Head of caudate nucleus (tissue), 42 donors: Measurements from ENCODE around the gene SELENOO.

ENCODE experiments used
- DNase-seq, 42 donors: peaks; one replicate each; pipeline versions ENCODE4 v3.0.0 to v3.0.0-alpha.2; 2020 to 2021; ENCODE audit warnings: mixed read lengths in 7 of 42
- intact Hi-C: fragments of 100-400 bp; cut with DNase I; formaldehyde crosslinking; loops from one replicate; pipeline ENCODE4 v1.15.0; 2022

SELENOO gene

DNA sequence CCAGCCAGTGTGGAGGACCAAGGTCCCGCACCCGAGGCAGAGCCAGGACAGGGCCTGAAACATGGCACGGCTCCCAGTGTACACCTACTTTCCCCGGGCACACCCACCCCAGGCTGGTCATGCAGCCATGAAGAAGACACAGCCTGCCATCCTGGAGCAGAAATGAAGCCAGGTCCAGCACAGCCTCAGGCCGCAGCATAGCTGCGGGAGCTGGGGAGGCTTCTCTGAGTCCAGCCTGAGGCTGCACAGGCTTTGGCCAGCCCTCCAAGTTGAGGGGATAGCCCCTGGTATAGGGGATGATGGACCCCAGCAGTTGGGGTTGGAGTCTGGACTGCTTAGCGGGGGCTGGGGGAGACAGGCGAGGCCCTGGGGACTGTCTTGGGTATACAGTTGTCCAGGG lies 53.1 kb downstream of the SELENOO start:
- intact Hi-C loops, result no loop called here
- DNase-seq, result no peak

GRCh38 chr22:50255099-50255498 lies 54.3 kb downstream of the SELENOO start:
- intact Hi-C loops, result no loop called here

GRCh38 chr22:50255607-50256006 lies 54.8 kb downstream of the SELENOO start:
- intact Hi-C loops, result no loop called here
- DNase-seq, result no peak

More at GRCh38 chr22:50255099-50255498, 54.3 kb downstream of the SELENOO start:
- no peak for DNase-seq

- DNase-seq, result no peak
- intact Hi-C loops, result no loop called here
These were observed 55.5 kb downstream of the SELENOO start for GRCh38 chr22:50256258-50256862.

DNA sequence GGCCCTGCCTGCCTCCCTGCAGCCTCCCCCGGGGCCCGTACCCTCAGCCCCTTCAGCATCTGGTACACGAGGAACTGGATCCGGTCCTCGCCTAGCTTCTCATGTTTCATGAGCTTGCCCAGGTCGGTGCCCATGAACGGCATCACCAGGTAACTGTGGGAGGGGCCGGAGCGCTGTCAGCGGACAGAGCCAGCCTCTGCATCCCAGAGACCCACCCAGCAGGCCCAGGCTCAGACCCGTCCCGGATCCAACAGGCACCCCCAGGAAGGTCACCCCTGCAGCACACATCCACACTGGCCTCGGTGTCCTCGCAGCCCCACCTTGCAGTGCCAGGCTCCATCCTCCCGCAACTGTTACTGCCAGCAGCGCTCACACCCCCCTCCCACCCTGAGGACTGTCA lies 56.2 kb downstream of the SELENOO start:
- no peak for DNase-seq
- intact Hi-C loops, result no loop called here

- DNase-seq, result no peak
- intact Hi-C loops, result no loop called here
These were observed 56.9 kb downstream of the SELENOO start for GRCh38 chr22:50257451-50258360.

GRCh38 chr22:50258361-50259292 lies 57.8 kb downstream of the SELENOO start:
- DNase-seq, result no peak
- intact Hi-C loops, result no loop called here

GRCh38 chr22:50259302-50259701 lies 58.5 kb downstream of the SELENOO start:
- peak in 2 of 42 donors; percentile 47 to 57 for DNase-seq
- intact Hi-C loops, result no loop called here

- DNase-seq, result no peak
- intact Hi-C loops, result no loop called here
These were observed 59.6 kb downstream of the SELENOO start for GRCh38 chr22:50260434-50260800.

GRCh38 chr22:50260801-50261614 lies 60.2 kb downstream of the SELENOO start:
- intact Hi-C loops, result no loop called here
- peak in 40 of 42 donors; percentile 47 to 87 (median 75) for DNase-seq

DNA sequence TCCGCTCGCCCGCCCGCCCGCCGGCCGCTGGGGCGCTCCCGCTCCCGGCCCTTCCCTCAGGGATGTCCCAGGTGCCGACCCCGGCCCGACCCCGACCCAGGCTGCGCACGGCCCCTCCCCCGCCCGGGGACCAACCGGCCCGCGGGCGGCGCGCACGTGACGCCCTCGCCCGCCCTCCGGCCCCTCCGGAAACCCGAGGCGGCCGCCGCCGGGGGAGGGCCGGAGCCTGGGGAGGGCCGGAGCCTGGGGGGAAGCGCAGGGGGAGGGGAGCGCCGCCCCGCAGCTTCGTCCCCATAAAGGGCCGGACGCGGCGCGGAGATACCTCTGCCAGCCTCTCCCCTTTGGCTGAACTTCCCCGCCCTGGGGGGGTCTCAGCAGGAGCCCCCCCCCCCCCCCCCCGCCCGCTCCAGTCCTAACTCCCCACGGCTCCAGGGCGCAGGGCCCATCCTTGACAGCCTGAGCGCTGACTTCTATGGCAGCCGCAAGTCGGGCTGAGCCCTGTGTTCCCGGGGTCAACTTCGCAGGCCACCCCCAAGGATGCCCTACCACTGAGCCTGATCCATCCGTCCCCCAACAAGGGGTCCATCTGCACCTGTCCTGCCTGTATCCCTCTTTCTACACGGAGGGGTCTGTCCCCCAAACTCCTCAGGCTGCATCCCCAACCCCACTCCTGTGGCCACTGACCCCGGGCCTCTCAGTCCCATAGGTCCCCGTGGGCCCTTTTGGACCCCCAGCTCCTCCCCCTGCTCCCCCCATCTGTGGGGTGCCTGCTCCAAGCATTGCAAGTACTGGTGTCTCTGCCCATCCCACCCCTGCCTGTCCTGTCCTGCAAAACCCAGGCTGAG lies 61.0 kb downstream of the SELENOO start, which contains the start of gene MAPK12:
Gene MAPK12 (minus strand): TSS at position 69 of the 845 bp plus-strand sequence. CDS start 174 bp downstream, outside the sequence.
- peak in 3 of 42 donors; percentile 36 to 40 (median 37) for DNase-seq

GRCh38 chr22:50262460-50262911 lies 61.7 kb downstream of the SELENOO start:
- intact Hi-C loops, result no loop called here
- no peak for DNase-seq

More for the DNA sequence above, 61.0 kb downstream of the SELENOO start, which contains the start of gene MAPK12:
- intact Hi-C loops, result no loop called here

DNA sequence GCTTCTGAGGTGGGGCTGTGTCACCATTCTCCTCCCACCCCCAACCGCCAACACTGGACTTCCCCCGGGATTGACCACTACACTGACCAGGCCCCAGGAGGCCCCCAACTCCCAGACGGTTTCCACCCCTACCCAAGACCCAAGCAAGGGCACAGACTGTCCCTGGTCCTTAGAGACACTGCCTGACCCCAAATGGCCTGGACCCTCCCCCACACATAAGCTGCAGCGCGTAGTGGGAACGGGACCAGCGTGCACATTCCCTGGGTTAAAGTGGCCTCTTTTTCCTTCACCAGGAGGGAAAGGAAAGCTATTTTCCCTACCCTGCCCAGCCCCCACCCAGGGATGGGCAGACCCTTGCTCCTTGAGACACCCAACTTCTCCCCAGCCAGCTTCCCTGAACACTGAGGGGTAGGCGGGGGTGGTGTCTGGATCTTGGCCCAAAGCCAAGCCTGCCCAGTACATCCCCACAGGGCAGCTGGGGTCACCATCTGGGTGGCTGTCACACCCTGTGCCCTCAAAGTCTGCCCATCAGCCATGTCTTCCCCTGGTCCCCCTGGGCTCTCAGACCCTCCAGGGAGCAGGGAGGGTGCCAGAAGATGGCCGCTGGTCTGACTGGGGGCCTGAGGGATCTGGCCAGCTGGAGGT lies 62.3 kb downstream of the SELENOO start:
- no peak for DNase-seq
- intact Hi-C loops, result no loop called here

DNA sequence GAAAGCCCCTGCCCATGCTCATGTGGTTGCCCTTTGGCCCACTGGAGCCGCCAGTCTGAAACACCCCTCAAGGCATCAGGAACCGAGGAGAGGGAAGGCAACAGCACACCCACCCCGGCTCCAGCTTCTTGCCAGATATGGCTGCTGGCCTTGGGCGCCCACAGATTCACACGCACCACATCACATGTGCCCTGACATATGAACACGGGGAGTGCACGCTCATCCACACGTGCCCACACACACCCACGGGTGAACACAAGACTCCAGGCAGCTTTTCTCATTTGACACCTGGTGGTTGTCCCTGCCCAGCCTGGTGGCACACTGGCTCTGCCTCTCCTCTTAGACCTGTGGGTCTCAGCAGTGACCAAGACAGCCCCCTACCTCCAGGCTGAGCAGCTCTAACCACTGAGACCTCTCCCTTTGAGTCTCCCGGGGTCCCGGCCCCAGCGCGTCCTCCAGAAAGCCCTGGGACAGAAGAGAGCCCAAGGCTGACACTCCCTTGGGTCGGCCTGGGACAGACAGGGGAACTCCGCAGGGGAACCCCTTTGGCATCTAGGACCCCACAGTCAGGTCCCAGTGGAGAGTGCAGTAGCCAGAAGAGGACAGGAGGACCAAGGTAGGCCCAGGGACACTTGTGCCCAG lies 63.4 kb downstream of the SELENOO start:
- intact Hi-C loops, result no loop called here
- DNase-seq, result peak in 40 of 42 donors; percentile 47 to 90 (median 76)

- intact Hi-C loops, result no loop called here
- no peak for DNase-seq
These were observed 64.3 kb downstream of the SELENOO start for GRCh38 chr22:50264946-50265669.

- no peak for DNase-seq
- intact Hi-C loops, result no loop called here
These were observed 66.2 kb downstream of the SELENOO start for GRCh38 chr22:50266994-50267393.
